OCI-LY7 (cell line): Measurements from ENCODE around the gene NF1. TPM values are rescaled to one million over a fixed set of nuclear protein-coding genes. Genes with fewer than 3 reads are reported as not detected.

ENCODE experiments used
- BruUV-seq: library from RNA; stranded (reverse); fragments of 400-500 nt; replicated peaks from 2 replicates; lab custom pipeline; 2021; lab: Mats Ljungman, UMichigan
- CTCF ChIA-PET: fragments of 300-600 bp; sonication (Branson Sonifier 250); formaldehyde crosslinking; loops from one replicate; lab custom pipeline; 2022; ENCODE audit warnings: antibody characterized with exemption; ENCODE audit not compliant: unreplicated experiment; lab: Charles Lee
- POLR2A ChIA-PET: fragments of 300-600 bp; sonication (Branson Sonifier 250); formaldehyde crosslinking; loops from one replicate; lab custom pipeline; 2022; ENCODE audit warnings: antibody characterized with exemption; lab: Charles Lee
- DNase-seq: peaks from one replicate; pipeline ENCODE4 v3.0.0-alpha.2; 2015; ENCODE audit warnings: low spot score
- H2AFZ ChIP-seq: fragments of 200-600 bp; sonication (generic), shearing (Covaris generic); 2 replicates; pipeline ENCODE4 v1.6.1; 2014; ENCODE audit warnings: mild to moderate bottlenecking, antibody characterized with exemption, low read length, moderate library complexity
- H3K27ac ChIP-seq: fragments of 200-600 bp; sonication (generic); 2 replicates; pipeline ENCODE4 v1.5.1; 2014; ENCODE audit warnings: mixed run types, low read depth, mild to moderate bottlenecking, moderate library complexity, low read length, inconsistent platforms; ENCODE audit not compliant: poor library complexity, severe bottlenecking
- H3K36me3 ChIP-seq: fragments of 200-600 bp; sonication (generic); 2 replicates; pipeline ENCODE4 v1.6.1; 2014; ENCODE audit warnings: mild to moderate bottlenecking, antibody characterized with exemption, low read length, moderate library complexity, mixed read lengths; ENCODE audit not compliant: insufficient read depth
- H3K4me1 ChIP-seq: fragments of 200-600 bp; sonication (generic); 2 replicates; pipeline ENCODE4 v1.5.1; 2014; ENCODE audit warnings: mild to moderate bottlenecking, low read length; ENCODE audit not compliant: insufficient read depth, poor library complexity, severe bottlenecking
- H3K4me2 ChIP-seq: fragments of 200-600 bp; sonication (generic); 2 replicates; pipeline ENCODE4 v1.6.1; 2014; ENCODE audit warnings: mild to moderate bottlenecking, low read length
- H3K4me3 ChIP-seq: fragments of 200-600 bp; sonication (generic); 2 replicates; pipeline ENCODE4 v1.5.1; 2014; ENCODE audit warnings: mild to moderate bottlenecking, low read depth, low read length; ENCODE audit not compliant: poor library complexity, severe bottlenecking
- H3K79me2 ChIP-seq: fragments of 200-600 bp; sonication (generic); 2 replicates; pipeline ENCODE4 v1.6.1; 2016; ENCODE audit warnings: low read depth, mild to moderate bottlenecking, low read length, moderate library complexity, mixed read lengths; ENCODE audit not compliant: insufficient read depth
- H3K9me2 ChIP-seq: fragments of 200-600 bp; sonication (generic); 2 replicates; pipeline ENCODE4 v1.6.1; 2016; ENCODE audit warnings: mild to moderate bottlenecking, low read length, mixed read lengths; ENCODE audit not compliant: insufficient read depth
- H3K9me3 ChIP-seq: fragments of 200-600 bp; sonication (generic); 2 replicates; pipeline ENCODE4 v1.6.1; 2014; ENCODE audit warnings: mild to moderate bottlenecking, mixed run types, low read length, mixed read lengths
- H4K20me1 ChIP-seq: fragments of 200-600 bp; sonication (generic); 2 replicates; pipeline ENCODE4 v1.6.1; 2014; ENCODE audit warnings: mild to moderate bottlenecking, antibody characterized with exemption, low read length, moderate library complexity, mixed read lengths; ENCODE audit not compliant: insufficient read depth
- EZH2phosphoT487 ChIP-seq: fragments of 200-600 bp; sonication (generic); IDR thresholded peaks from 2 replicates; pipeline ENCODE4 v1.6.1; 2018; ENCODE audit warnings: low read depth, borderline replicate concordance, mild to moderate bottlenecking, mixed run types, antibody characterized with exemption, low read length, moderate library complexity, mixed read lengths
- intact Hi-C: fragments of 100-400 bp; cut with micrococcal nuclease; formaldehyde crosslinking; loops from one replicate; pipeline ENCODE4 v1.10.0; 2022; ENCODE audit not compliant: unreplicated experiment
- total RNA-seq, 2 experiments: library from RNA; depleted of rRNA in 1 of 2; stranded (reverse); fragments of >200 nt in 1 of 2; shearing (Covaris generic) in 1 of 2; gene quantifications; 2 replicates each; pipeline ENCODE4 v1.2.3, GENCODE V29; 2014 to 2022
- TF ChIP-seq, protein P1 (sequence below): fragments of 200-600 bp; sonication (generic); conservative IDR thresholded peaks from 2 replicates; pipeline ENCODE4 v1.5.1; 2014; ENCODE audit warnings: mild to moderate bottlenecking, antibody characterized with exemption, low read length, moderate library complexity, mixed read lengths

The NF1 gene
- total RNA-seq, 2 experiments from 2014 or later = 38.7 to 64.8 TPM

DNA sequence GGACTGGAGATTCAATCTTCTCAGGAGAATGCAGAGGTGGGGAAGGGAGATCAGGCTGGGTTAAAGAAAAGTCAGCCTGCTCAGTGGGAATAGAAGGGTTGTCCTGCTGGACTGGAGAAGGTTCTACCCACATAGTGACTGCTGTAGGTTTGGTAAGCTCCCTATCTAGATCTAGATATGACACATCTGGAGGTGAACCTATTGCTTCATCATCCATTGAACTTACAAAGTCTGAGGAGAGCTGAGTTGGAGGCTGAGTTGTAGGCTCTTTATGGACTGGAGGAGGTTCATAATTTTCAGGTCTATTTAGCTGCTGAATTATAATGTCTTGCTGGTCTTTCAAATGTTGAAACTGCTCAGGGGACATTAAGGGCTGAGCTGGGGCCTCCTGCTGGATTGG lies 46.0 kb upstream of the NF1 start:
- no peaks in the 10 kb centered on the region for H3K36me3 ChIP-seq
- no peak overlapping the region for H3K4me2 ChIP-seq
- no peak overlapping the region for H2AFZ ChIP-seq
- no peak for TF ChIP-seq EZH2phosphoT487
- TF ChIP-seq, protein P1, sequence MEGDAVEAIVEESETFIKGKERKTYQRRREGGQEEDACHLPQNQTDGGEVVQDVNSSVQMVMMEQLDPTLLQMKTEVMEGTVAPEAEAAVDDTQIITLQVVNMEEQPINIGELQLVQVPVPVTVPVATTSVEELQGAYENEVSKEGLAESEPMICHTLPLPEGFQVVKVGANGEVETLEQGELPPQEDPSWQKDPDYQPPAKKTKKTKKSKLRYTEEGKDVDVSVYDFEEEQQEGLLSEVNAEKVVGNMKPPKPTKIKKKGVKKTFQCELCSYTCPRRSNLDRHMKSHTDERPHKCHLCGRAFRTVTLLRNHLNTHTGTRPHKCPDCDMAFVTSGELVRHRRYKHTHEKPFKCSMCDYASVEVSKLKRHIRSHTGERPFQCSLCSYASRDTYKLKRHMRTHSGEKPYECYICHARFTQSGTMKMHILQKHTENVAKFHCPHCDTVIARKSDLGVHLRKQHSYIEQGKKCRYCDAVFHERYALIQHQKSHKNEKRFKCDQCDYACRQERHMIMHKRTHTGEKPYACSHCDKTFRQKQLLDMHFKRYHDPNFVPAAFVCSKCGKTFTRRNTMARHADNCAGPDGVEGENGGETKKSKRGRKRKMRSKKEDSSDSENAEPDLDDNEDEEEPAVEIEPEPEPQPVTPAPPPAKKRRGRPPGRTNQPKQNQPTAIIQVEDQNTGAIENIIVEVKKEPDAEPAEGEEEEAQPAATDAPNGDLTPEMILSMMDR = no peak
- CTCF ChIA-PET = no interaction called here
- no peak for DNase-seq
- H3K79me2 ChIP-seq = no peaks in the 10 kb centered on the region
- no peaks in the 10 kb centered on the region for H3K4me1 ChIP-seq
- intact Hi-C loops = no loop called here
- H4K20me1 ChIP-seq = no peaks in the 10 kb centered on the region
- BruUV-seq = no TSS peak
- no peak overlapping the region for H3K27ac ChIP-seq
- POLR2A ChIA-PET = no interaction called here
- no peaks in the 10 kb centered on the region for H3K9me2 ChIP-seq
- no peak overlapping the region for H3K4me3 ChIP-seq
- H3K9me3 ChIP-seq = no peaks in the 10 kb centered on the region

DNA sequence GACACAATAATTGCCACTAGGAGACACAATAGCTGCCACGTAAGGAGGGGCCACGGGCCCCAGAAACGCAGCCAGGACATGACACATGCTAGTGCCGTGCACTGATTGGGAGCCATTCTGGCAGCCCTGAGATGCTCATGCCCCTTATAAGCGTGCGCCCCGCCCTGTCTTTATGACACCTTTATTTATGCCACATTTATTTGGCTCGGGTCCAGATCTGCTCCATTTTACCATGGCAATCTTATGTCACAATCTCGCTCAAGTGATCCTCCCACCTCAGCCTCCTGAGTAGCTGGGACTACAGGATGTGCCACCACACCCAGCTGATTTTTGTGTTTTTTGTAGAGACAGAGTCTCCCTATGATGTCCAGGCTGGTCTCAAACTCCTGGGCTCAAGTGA lies 43.8 kb upstream of the NF1 start:
- no peak overlapping the region for H3K4me3 ChIP-seq
- H3K79me2 ChIP-seq = no peaks in the 10 kb centered on the region
- CTCF ChIA-PET = no interaction called here
- intact Hi-C loops = no loop called here
- POLR2A ChIA-PET = interaction anchor here (0.9 kb wide), 1 partner anchor 506 kb away, joined by 3 read pairs; no protein-coding TSS in a partner anchor
- no peaks in the 10 kb centered on the region for H3K36me3 ChIP-seq
- no TSS peak for BruUV-seq
- no peak overlapping the region for H3K4me2 ChIP-seq
- H4K20me1 ChIP-seq = no peaks in the 10 kb centered on the region
- no peak overlapping the region for H3K27ac ChIP-seq
- H2AFZ ChIP-seq = no peak overlapping the region
- H3K4me1 ChIP-seq = no peaks in the 10 kb centered on the region
- TF ChIP-seq EZH2phosphoT487 = no peak
- TF ChIP-seq, protein P1 = no peak
- no peak for DNase-seq
- H3K9me2 ChIP-seq = no peaks in the 10 kb centered on the region
- no peaks in the 10 kb centered on the region for H3K9me3 ChIP-seq

DNA sequence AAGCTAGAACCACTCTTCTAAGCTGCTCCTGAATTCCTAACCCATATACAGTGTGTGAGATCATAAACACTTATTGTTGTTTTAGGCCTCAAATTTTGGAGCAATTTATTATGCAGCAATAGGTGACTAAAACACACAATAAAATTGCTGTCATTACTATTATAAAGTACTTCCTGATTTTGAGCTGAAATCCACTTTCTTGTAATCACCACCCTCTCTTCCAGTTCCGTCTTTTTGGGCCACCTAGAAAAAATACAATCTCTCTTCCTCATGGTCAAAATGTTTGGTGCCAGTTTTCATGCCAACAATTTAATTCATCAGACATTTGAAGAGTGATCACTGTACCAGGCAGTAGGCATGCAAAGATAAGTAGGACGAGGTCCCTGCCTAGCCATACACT lies 43.3 kb upstream of the NF1 start:
- TF ChIP-seq, protein P1 = no peak
- no peak for TF ChIP-seq EZH2phosphoT487
- Histone ChIP-seq H3K4me1 (no peaks in the 10 kb centered on the region), H3K4me3 (no peak overlapping the region), H3K27ac (no peak overlapping the region), H3K36me3 (no peaks in the 10 kb centered on the region), H3K9me2 (no peaks in the 10 kb centered on the region), H3K4me2 (no peak overlapping the region), H2AFZ (no peak overlapping the region), H3K79me2 (no peaks in the 10 kb centered on the region), H3K9me3 (no peaks in the 10 kb centered on the region), H4K20me1 (no peaks in the 10 kb centered on the region)
- no peak for DNase-seq
- no TSS peak for BruUV-seq
- intact Hi-C loops = no loop called here
- POLR2A ChIA-PET = interaction anchor here (0.9 kb wide), 1 partner anchor 506 kb away, joined by 3 read pairs; no protein-coding TSS in a partner anchor
- CTCF ChIA-PET = no interaction called here
